HG02852 (cell line): Measurements from ENCODE around the gene HPN.
"Not testable (repeated sequence)": the region's sequence is repeated elsewhere in the genome, so short reads cannot be mapped to it uniquely, and the experiment has no call there.

Experiments used
- ATAC-seq: cut with Tn5 transposase; IDR thresholded peaks from one replicate; pipeline ENCODE4 v1.9.1; 2021; ENCODE audit warnings: mild to moderate bottlenecking, moderate library complexity; ENCODE audit not compliant: unreplicated experiment

Gene HPN

DNA sequence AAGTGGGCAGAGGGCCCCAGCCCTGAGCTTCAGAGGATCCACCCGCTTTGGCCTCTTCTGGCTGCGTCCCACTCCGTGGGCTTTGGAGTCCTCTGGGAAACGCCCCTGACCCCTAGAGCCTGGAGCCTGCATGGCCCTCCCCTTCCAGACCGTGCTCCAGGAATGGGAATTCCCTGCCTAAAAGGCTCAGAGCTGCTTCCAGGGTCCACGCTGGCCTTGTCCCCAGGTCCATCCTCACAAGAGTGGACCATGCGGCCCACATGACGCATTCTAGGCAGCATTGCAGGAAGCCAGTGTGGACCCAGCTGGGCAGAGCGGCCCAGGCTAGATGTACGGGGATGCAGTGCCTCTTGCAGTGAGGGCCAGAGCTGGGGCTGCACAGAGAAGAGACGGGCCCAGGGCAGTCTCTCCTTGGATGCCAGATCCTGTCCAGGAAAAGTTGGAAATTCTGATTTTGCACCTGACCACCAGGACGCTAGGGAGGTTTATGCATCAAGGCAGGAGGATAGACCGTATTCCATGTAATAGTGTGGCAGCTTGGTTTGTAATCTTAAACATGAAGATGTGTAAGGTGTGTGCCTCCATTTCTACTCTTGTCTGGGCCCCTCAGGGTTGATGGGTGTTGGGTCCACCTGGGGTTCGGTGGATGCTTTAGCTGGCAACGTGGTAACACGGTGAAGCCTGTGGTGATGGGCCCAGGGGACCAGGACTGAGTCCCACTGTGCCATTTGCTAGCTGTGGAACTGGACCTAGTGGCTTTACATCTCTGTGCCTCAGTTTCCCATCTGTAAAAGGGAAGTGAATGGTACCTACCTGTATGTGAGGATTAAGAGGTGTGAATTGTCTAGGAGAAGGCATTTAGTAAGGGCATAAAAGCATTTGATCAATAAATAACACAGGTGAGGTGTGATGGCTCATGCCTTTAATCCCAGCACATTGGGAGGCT is 59.3 kb downstream of the HPN start:
- ATAC-seq: no peak

DNA sequence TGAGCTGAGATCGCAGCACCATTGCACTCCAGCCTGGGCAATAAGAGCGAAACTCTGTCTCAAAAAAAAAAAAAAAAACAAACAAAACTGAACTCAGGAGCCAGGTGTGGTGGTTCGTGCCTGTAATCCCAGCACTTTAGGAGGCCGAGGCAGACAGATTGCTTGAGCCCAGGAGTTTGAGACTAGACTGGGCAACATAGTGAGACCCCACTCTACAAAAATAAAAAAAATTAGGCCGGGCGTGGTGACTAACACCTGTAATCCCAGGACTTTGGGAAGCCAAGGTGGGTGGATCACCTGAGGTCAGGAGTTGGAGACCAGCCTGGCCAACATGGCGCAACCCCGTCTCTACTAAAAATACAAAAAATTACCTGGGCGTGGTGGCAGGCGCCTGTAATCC is 60.4 kb downstream of the HPN start:
- ATAC-seq: not testable (repeated sequence)

GRCh38 chr19:35103614-35104013 is 62.1 kb downstream of the HPN start:
- ATAC-seq: not testable (repeated sequence)

- ATAC-seq: no peak
These were observed 62.8 kb downstream of the HPN start for GRCh38 chr19:35104361-35104760.

DNA sequence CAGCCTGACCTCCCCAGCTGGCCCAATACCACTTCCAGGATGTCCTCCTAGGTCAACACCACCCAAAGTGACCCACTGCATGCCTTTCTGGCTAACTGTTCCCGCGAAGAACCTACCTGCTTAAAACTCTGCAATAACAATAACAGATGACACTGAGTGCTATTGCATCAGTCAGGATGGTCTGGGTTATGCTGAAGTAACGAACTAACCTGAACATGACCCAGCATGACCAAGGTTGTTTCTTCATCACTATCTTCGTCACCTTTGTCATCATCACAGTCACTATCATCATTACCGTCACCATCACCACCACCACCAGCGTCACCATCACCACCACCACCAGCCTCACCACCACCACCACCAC is 63.5 kb downstream of the HPN start:
- ATAC-seq: no peak

- ATAC-seq: no peak
These were observed 64.1 kb downstream of the HPN start for GRCh38 chr19:35105411-35106290.

- no peak for ATAC-seq
These were observed 64.7 kb downstream of the HPN start for GRCh38 chr19:35106291-35106583.

DNA sequence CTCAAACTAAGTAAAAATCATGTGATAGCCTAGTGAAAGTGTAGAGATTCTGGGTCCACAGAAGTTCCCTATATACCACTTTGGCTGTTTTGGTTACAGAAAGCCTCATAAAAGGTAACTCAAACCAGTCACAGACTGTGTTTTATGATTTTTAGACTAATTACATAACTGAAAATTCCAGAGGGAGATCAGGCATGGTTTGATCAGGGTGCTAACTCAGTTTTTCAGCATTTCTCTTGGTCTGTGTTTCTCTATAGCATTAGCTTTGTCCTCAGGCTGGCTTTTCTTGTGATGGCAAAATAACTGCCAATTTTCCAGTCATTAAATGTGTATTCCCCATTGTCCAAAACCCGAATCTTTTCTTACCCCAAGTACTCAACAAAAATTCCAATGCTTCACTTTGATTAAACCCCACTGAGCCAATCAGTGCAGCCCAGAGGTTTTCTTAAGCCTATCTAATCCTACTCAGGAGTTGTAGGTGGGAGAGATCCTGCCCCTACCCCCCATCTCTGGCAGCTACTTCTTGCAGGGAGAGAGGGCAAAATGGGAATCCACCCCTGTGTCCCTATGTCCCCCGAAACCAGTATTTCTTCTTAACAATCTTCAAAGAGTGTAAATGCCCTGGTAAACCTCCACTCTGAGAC is 65.5 kb downstream of the HPN start:
- no peak for ATAC-seq

DNA sequence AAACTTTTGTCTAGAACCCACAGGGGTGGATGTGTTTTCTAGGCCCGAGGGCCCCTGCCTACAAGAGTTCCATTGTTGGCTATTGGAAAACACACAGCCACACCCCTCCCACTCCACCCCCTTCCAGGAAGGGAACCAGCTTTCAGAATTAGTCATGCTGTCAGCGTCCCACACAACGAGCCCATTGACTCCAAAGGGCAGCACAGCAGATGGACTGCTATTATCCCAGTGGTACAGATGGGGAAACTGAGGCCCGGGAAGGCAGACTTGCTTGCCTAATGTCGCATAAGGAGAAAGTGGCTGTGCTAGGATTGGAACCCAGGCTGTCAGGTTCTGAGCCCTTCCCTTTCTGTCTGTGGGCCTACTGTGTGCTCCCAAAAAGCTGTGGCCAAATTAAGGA is 66.0 kb downstream of the HPN start:
- no peak for ATAC-seq

GRCh38 chr19:35108730-35109129 is 67.2 kb downstream of the HPN start:
- ATAC-seq: no peak

- ATAC-seq: no peak
These were observed 68.0 kb downstream of the HPN start for GRCh38 chr19:35109395-35110112.

GRCh38 chr19:35110974-35111373 is 69.5 kb downstream of the HPN start:
- no peak for ATAC-seq

- ATAC-seq: no peak
These were observed 71.6 kb downstream of the HPN start for GRCh38 chr19:35112995-35113688.

GRCh38 chr19:35114353-35115176 is 73.0 kb downstream of the HPN start:
- no peak for ATAC-seq

- ATAC-seq: no peak
These were observed 73.8 kb downstream of the HPN start, which contains the start of gene FXYD3 for GRCh38 chr19:35115177-35115951. Gene FXYD3 (plus strand): TSS chr19:35115823. CDS start chr19:35119377, 3,554 bp downstream.
